GM19025 (cell line): ENCODE results near the gene WRNIP1.
A peak's percentile ranks its signal among the peaks of the same experiment; 100 is the strongest.
"Not testable (repeated sequence)": the region's sequence is repeated elsewhere in the genome, so short reads cannot be mapped to it uniquely, and the experiment has no call there.

Experiments
- ATAC-seq: cut with Tn5 transposase; IDR thresholded peaks from one replicate; pipeline ENCODE4 v1.9.1; 2021; ENCODE audit warnings: mild to moderate bottlenecking, low read depth, moderate library complexity; ENCODE audit not compliant: unreplicated experiment

Gene WRNIP1

GRCh38 chr6:2782825-2783187, 17.6 kb downstream of the WRNIP1 start:
- ATAC-seq, result no peak

DNA sequence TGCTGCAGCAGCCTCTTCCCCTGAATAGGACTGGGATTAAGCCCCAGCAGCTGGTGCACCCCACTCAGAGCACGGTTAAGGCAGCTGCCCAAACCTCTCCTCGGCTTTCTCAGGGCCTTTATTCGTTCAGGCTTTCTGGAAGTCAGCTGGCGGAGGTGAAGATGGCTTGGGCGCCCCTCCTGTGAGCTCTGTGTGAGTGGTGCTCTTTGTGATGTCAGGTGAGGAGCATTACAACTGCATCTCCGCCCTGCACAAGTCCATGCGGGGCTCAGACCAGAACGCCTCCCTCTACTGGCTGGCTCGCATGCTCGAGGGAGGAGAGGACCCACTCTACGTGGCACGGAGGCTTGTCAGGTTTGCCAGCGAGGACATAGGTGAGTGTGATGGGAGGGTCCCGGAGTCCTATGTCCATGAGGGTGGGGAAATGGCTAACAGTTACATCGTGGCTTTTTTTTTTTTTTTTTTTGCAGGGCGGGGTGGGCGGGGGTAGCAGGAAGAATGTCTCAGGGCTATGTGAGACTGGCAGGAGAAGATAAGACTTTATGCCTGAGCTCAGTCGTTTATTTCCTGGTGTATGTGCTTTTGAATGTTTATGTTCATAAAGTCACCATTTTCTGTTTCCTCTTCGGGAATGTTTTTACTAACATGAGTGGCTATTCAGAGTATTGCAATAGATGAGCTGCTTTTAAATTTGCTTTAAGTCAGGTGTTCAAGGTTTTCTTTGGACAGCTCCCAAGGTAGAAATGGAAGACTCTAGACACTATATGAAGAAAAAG, 18.2 kb downstream of the WRNIP1 start:
- no peak for ATAC-seq

- ATAC-seq, result no peak
Observed at GRCh38 chr6:2784061-2784460, 18.9 kb downstream of the WRNIP1 start.

- ATAC-seq, result no peak
Observed at GRCh38 chr6:2784930-2785329, 19.7 kb downstream of the WRNIP1 start.

GRCh38 chr6:2786269-2786668, 21.1 kb downstream of the WRNIP1 start:
- ATAC-seq, result no peak

DNA sequence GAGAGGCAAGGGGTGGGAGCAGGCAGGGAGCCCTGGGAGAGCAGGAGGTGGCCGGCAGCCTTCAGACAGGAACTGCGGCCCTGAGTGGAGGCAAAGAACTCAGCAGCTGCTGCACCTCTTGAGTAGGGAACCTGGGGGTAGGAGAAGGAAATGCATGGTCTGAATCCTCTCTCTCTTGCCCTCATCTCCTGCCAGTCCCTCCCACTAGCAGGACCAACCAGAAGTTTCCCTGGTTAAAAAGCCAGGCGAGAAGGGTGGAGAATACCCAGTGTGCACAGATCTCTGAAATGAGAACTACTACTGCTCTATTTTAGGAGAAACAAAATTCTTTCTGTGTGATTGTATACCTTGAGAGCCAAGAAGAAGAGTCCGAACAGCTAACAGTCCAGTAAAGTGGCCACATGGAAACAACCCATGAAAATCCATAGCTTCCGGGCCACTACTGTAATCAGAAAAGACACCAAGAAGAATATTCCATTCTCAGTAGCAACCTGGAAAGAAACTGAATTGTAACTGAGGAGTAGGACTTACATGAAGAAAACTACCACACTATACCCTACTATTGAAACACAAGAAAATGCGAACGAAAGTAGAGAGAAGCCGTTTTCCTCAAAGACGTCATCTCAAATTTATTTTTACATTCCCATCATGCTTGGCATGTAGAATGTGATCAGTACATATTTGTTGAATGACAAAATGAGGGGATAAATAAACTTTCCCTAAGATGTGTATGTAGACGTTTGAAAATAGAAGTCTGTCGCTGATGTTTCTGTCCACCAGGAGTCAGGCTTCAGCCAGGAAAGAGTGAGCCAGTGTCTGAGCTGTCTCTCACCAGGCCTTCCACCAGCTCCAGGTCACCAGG, 25.6 kb downstream of the WRNIP1 start:
- peak; percentile 60 for ATAC-seq

GRCh38 chr6:2791450-2791974, 26.3 kb downstream of the WRNIP1 start:
- ATAC-seq, result no peak

- ATAC-seq, result no peak
Observed at GRCh38 chr6:2792330-2793110, 27.3 kb downstream of the WRNIP1 start.

DNA sequence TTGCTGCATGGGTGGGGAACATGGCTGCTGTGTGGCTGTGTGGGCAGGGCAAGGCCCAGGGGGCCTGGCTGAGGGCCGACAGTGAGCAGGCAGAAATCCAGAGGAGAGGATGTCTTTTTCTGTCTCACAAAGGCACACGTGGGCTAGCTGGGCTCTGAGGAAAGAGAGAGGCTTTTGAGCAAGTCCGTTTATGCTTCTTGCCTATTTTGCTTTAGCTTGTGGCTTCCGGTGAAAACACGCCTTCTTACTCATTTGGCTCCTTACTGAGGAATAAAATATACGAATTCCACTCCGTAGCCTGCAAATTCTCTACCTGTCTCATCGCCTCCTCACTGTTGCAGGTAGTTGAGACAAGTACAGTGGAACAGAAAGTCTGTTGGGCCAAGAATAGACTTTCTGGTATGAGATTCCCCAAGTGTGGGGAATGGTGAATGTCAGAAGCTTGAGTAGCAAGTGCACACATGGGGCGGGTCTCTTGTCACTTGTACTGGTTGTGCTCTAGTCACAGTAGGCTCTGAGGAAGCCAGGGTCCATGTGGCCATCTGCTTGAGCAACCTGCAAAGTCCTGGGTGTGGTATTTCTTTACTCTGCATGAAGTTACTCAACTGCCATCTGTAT, 28.4 kb downstream of the WRNIP1 start:
- no peak for ATAC-seq

GRCh38 chr6:2794171-2794730, 29.1 kb downstream of the WRNIP1 start:
- ATAC-seq, result no peak

DNA sequence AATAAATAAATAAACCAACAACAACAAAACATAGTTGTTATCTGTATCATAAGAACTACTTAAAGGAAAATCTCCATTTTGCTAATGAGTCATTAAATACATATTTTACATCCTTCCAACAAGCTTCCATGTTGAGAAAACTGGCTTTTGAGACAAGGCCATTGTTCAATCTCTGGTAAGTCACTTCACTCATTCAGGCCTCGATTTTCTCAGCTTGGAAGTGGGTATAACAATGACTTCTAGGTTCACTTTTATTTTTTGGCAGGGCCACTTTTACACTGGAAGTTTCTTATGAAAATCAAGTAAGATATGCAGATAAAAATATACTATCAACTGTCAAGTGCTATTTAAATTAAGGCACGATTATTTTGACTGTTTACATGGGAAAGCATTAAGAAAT, 30.0 kb downstream of the WRNIP1 start:
- ATAC-seq, result no peak

DNA sequence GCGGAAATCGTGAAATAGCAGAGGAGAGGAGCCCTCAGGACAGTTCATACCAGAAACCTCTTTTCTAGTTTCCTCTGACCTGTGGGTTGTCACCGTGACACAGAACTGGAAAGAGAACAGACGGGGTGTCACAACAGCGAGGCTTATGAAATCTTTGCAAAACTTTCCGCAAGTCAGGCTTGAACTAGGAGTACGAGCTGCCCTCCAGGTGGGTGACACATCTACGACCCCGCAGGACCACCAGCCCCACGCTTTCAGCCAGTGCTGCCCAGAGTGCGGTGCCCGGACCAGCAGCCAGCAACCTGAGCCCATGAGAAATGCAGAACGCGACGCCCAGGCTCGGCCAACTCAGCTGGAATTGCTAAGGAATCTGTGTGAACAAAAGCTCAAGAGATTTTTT, 30.8 kb downstream of the WRNIP1 start:
- no peak for ATAC-seq

DNA sequence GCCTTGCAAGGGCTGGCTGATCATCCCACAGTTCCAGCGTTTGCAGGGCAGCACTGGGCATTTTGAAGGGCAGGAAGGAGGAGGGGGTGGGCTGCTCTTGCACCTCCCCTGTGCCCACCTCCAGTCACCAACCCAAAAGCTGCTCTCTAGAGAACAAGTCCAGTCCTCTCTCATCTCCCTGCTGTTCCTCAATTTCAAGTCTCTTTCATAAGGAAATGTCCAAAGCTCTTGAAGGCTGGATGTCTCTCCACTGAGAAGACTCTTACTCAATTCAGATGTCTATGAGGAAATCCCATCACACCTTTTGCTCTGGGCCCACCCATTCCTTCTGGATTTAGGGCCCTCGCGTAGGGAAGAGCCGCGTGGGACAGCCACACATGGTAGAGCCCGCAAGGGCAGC, 31.7 kb downstream of the WRNIP1 start:
- ATAC-seq, result no peak

- ATAC-seq, result no peak
Observed at GRCh38 chr6:2797564-2798031, 32.4 kb downstream of the WRNIP1 start.

DNA sequence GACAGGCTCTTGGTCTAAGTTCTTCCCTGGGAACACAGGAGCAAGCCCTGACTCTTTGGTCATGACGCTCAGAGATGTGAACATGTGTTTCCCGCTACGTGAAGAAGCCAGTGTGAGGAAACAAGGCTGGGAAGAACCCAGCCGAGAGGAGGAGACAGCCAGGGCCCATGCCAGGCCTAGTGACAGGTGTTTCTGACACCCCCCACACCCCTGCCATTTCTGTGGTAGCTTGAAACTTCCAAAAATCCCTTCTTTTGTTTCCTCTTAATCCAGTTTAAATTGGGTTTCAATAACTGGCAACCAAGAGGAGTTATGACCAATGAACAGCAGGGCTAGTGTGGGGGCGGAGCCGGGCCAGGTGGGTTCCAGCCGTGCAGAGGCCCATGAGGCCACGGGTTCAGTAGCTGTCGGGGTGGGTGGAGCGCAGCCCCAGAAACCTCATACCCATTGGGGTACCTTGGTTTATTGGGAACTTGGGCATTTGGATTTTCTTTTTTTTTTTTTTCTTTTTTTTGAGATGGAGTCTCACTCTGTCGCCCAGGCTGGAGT, 33.5 kb downstream of the WRNIP1 start:
- no peak for ATAC-seq

DNA sequence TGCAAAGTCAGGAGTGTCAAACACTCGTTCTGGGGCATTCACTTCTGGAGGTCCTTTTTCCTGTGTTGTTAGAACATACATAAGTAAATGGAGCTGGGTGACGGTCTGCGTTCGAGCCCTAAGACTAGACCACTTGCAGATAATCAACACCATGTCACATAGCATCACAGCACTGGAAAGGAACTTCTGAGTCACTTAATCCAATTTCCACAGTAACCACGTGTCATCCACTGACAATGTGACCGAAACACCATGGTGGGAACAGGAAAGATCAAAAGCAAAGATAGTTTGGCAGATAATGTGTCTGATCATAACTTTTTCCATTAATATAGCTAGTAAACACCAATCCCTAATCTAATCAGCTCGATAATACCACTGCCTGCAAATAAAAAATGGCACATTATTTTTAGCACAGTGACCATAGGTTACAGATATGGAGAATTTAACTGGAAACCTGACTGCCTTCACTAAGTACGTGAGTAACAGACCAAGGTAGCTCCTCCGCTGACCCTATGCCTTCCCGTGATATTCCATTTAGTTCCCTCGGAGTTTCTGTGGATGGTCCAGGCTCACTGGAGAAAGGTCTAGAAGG, 34.8 kb downstream of the WRNIP1 start:
- ATAC-seq, result no peak

GRCh38 chr6:2800552-2801316, 35.5 kb downstream of the WRNIP1 start:
- no peak for ATAC-seq

DNA sequence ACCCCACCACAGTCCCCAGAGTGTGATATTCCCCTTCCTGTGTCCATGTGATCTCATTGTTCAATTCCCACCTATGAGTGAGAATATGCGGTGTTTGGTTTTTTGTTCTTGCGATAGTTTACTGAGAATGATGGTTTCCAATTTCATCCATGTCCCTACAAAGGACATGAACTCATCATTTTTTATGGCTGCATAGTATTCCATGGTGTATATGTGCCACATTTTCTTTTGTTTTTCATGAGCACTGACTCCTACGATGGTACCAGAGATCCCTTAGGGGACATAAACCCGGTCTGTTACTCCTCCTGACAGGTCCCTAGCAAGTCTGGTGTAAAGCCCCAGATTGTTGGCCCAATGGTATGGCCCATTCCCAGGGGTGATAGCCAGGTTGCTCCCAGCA, 36.5 kb downstream of the WRNIP1 start:
- not testable (repeated sequence) for ATAC-seq
